ENCODE data around the gene SPRED1. TPM values are rescaled to one million over a fixed set of nuclear protein-coding genes. Genes with fewer than 3 reads are reported as not detected.

Gene SPRED1
- polyA plus RNA-seq, 2 of the 4 experiments (the other 2 are of a cell fraction), result 6.0 to 8.6 TPM

DNA sequence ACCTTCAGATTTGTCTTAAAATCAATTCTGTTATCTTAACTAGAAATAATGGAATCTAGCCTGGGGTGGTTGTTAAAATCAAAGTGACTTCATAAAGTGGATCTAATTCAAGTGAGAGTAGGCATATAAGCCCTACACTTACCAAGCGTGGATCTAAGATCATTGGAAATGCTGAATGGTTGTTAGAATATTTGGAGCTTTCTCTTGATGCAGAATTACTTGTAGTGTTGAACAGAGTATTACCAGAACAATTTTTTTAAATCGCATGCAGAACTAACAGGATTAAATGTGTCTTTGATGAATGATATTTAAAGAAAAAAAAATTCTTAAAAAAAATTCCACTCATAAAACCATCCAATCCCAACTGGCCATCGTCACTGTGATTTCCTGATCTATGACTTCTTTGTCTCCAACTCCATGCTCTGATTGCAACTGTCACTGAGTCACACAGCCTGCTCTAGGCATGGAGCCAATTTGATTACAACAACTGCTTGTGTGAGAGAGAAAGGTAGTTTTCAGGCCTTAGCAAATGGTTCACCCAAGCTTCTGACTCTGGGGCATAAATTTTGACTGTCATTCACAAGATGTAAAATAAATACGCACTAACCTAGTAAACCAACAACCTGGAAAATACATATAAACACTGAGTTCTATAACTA lies 25.9 kb upstream of the SPRED1 start:
- H3K4me3 ChIP-seq, result no peak overlapping the region
- no peaks in the 10 kb centered on the region for H3K9me3 ChIP-seq
- DNase-seq (ENCODE audit: low read depth in 1 of 2, low spot score in 1 of 2) (peak; percentile 36 to 76), FAIRE-seq (no peak), ATAC-seq (peak; percentile 73 to 89)
- H3K4me1 ChIP-seq, result peaks cover 14% of the 10 kb centered on the region
- ChIA-PET CTCF (interaction anchor here (0.6 to 1.3 kb wide), 3 partner anchors 9 to 157 kb away, joined by 3 to 5 read pairs (median 3); no protein-coding TSS in a partner anchor), POLR2A (interaction anchor here (4.5 kb wide), 1 partner anchor 25 kb away, joined by 32 read pairs; the partner anchor contains the start of gene SPRED1)
- TF ChIP-seq CBX8 (IDR thresholded peaks at IDR 0.05) (no peak), ZNF302 (CRISPR knock-in tag; IDR thresholded peaks at IDR 0.05) (no peak), CEBPB (IDR thresholded peaks at IDR 0.05) (peak; percentile 26 to 40; a peak in 1 of 4 replicates), FOSL2 (IDR thresholded peaks at IDR 0.05) (no peak), FOSL2 (CRISPR knock-in tag; IDR thresholded peaks at IDR 0.05) (peak; percentile 50)
- TF ChIP-seq, protein P1, sequence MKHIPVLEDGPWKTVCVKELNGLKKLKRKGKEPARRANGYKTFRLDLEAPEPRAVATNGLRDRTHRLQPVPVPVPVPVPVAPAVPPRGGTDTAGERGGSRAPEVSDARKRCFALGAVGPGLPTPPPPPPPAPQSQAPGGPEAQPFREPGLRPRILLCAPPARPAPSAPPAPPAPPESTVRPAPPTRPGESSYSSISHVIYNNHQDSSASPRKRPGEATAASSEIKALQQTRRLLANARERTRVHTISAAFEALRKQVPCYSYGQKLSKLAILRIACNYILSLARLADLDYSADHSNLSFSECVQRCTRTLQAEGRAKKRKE (CRISPR knock-in tag; IDR thresholded peaks at IDR 0.05; ENCODE audit: low read depth), result no peak
- H3K27ac ChIP-seq, result no peak overlapping the region; a peak in 1 of 6 replicates
- H3K4me2 ChIP-seq, result peak overlapping the region; percentile 55
- 27% methylated on average over 4 of the region's 4 CpGs for WGBS (ENCODE audit: missing lambda C conversion rate)

DNA sequence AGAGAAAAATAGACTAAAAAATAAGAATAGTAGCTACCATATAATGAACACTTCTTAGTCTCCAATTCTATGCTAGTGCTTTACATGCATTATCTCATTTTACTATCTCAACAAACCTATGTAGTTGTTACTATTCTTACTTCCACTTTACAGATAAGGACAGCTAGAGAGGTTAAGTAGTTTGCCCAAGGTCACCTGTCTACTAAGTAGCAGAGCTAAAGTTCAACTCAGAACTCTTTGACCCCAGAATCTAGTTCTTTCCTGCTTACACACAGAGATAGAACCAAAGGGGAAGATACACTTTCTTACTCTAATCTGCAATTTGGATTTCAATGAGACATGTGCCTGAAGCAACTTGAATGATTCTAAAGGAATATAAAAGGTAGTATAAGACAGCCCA lies 24.7 kb upstream of the SPRED1 start:
- ChIA-PET CTCF (no interaction called here), POLR2A (interaction anchor here (4.5 kb wide), 1 partner anchor 24 kb away, joined by 32 read pairs; the partner anchor contains the start of gene SPRED1)
- FAIRE-seq (no peak), ATAC-seq (no peak), DNase-seq (ENCODE audit: low read depth in 1 of 2, low spot score in 1 of 2) (no peak)
- no peaks in the 10 kb centered on the region for H3K9me3 ChIP-seq
- TF ChIP-seq, protein P2, sequence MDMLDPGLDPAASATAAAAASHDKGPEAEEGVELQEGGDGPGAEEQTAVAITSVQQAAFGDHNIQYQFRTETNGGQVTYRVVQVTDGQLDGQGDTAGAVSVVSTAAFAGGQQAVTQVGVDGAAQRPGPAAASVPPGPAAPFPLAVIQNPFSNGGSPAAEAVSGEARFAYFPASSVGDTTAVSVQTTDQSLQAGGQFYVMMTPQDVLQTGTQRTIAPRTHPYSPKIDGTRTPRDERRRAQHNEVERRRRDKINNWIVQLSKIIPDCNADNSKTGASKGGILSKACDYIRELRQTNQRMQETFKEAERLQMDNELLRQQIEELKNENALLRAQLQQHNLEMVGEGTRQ (IDR thresholded peaks at IDR 0.05), result no peak
- TF ChIP-seq NR3C1 (IDR thresholded peaks at IDR 0.05), result no peak
- no peak for TF ChIP-seq KDM1A (IDR thresholded peaks at IDR 0.05; ENCODE audit: low read depth)
- no peak for TF ChIP-seq JUN (IDR thresholded peaks at IDR 0.05)
- no peak for TF ChIP-seq JUNB (IDR thresholded peaks at IDR 0.05)
- TF ChIP-seq CHD2 (IDR thresholded peaks at IDR 0.05; ENCODE audit: low read length, partially characterized antibody), result no peak
- no peak for TF ChIP-seq POLR2A (IDR thresholded peaks at IDR 0.05; ENCODE audit: low read length)
- TF ChIP-seq HEYL (CRISPR knock-in tag; IDR thresholded peaks at IDR 0.05), result no peak
- TF ChIP-seq, protein P3, sequence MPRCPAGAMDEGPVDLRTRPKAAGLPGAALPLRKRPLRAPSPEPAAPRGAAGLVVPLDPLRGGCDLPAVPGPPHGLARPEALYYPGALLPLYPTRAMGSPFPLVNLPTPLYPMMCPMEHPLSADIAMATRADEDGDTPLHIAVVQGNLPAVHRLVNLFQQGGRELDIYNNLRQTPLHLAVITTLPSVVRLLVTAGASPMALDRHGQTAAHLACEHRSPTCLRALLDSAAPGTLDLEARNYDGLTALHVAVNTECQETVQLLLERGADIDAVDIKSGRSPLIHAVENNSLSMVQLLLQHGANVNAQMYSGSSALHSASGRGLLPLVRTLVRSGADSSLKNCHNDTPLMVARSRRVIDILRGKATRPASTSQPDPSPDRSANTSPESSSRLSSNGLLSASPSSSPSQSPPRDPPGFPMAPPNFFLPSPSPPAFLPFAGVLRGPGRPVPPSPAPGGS (IDR thresholded peaks at IDR 0.05), result no peak
- H3K4me3 ChIP-seq, result no peak overlapping the region
- H3K4me1 ChIP-seq, result peaks cover 14% of the 10 kb centered on the region
- H3K4me2 ChIP-seq, result no peak overlapping the region
- no peak overlapping the region for H3K27ac ChIP-seq

DNA sequence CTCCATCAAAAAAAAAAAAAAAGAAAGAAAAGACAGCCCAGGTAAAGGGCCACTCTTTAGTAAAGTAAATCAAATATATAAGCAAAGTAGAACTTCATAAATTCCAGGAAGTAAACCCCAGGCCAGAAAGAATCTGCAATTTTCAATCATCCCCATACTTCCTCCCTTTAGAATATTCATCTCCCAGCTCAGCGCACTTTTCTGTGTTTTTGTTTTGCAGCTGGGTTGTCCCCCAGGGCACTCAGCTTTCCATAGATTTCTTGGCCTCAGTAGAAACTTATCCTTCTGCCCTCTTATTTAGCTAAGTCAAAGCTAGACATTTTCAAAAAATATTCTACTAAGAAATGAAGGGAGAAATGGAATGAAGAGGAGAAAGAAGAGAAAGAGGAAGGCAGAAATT lies 24.0 kb upstream of the SPRED1 start:
- H3K4me2 ChIP-seq, result no peak overlapping the region
- peaks cover 14% of the 10 kb centered on the region for H3K4me1 ChIP-seq
- ChIA-PET CTCF (no interaction called here), POLR2A (interaction anchor here (4.5 kb wide), 1 partner anchor 24 kb away, joined by 32 read pairs; the partner anchor contains the start of gene SPRED1)
- DNase-seq (ENCODE audit: low read depth in 1 of 2, low spot score in 1 of 2) (no peak), ATAC-seq (no peak), FAIRE-seq (no peak)
- H3K4me3 ChIP-seq, result no peak overlapping the region
- H3K27ac ChIP-seq, result no peak overlapping the region
- TF ChIP-seq EHF (CRISPR knock-in tag; IDR thresholded peaks at IDR 0.05), result no peak
- no peak for TF ChIP-seq HOXB13 (CRISPR knock-in tag; IDR thresholded peaks at IDR 0.05; ENCODE audit: low read depth)
- TF ChIP-seq, protein P4, sequence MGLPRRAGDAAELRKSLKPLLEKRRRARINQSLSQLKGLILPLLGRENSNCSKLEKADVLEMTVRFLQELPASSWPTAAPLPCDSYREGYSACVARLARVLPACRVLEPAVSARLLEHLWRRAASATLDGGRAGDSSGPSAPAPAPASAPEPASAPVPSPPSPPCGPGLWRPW (IDR thresholded peaks at IDR 0.05), result no peak
- TF ChIP-seq, protein P5, sequence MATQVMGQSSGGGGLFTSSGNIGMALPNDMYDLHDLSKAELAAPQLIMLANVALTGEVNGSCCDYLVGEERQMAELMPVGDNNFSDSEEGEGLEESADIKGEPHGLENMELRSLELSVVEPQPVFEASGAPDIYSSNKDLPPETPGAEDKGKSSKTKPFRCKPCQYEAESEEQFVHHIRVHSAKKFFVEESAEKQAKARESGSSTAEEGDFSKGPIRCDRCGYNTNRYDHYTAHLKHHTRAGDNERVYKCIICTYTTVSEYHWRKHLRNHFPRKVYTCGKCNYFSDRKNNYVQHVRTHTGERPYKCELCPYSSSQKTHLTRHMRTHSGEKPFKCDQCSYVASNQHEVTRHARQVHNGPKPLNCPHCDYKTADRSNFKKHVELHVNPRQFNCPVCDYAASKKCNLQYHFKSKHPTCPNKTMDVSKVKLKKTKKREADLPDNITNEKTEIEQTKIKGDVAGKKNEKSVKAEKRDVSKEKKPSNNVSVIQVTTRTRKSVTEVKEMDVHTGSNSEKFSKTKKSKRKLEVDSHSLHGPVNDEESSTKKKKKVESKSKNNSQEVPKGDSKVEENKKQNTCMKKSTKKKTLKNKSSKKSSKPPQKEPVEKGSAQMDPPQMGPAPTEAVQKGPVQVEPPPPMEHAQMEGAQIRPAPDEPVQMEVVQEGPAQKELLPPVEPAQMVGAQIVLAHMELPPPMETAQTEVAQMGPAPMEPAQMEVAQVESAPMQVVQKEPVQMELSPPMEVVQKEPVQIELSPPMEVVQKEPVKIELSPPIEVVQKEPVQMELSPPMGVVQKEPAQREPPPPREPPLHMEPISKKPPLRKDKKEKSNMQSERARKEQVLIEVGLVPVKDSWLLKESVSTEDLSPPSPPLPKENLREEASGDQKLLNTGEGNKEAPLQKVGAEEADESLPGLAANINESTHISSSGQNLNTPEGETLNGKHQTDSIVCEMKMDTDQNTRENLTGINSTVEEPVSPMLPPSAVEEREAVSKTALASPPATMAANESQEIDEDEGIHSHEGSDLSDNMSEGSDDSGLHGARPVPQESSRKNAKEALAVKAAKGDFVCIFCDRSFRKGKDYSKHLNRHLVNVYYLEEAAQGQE (IDR thresholded peaks at IDR 0.05), result no peak
- TF ChIP-seq PHF8 (IDR thresholded peaks at IDR 0.05; ENCODE audit: borderline replicate concordance, low read depth), result no peak
- no peak for TF ChIP-seq HEYL (CRISPR knock-in tag; IDR thresholded peaks at IDR 0.05)
- TF ChIP-seq CHD2 (IDR thresholded peaks at IDR 0.05; ENCODE audit: low read length, partially characterized antibody), result no peak
- TF ChIP-seq, protein P6, sequence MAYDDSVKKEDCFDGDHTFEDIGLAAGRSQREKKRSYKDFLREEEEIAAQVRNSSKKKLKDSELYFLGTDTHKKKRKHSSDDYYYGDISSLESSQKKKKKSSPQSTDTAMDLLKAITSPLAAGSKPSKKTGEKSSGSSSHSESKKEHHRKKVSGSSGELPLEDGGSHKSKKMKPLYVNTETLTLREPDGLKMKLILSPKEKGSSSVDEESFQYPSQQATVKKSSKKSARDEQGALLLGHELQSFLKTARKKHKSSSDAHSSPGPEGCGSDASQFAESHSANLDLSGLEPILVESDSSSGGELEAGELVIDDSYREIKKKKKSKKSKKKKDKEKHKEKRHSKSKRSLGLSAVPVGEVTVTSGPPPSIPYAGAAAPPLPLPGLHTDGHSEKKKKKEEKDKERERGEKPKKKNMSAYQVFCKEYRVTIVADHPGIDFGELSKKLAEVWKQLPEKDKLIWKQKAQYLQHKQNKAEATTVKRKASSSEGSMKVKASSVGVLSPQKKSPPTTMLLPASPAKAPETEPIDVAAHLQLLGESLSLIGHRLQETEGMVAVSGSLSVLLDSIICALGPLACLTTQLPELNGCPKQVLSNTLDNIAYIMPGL (CRISPR knock-in tag; IDR thresholded peaks at IDR 0.05; ENCODE audit: borderline replicate concordance), result no peak
- WGBS (ENCODE audit: missing lambda C conversion rate), result 96% methylated on average over 1 of the region's 1 CpG
- no peaks in the 10 kb centered on the region for H3K9me3 ChIP-seq

Measured in A549 (cell line).